Measurements from ENCODE around the gene G6PC2.

GRCh38 chr2:168895771-168896170 lies 5.3 kb upstream of the G6PC2 start:
- TF ChIP-seq CTCF (conservative IDR thresholded peaks at IDR 0.05; ENCODE audit: low read length) (no peak), EZH2phosphoT487 (IDR thresholded peaks at IDR 0.05; ENCODE audit: borderline replicate concordance, low read depth, low read length) (no peak)
